GM12865 (cell line): ENCODE data around the gene TANC1.

Experiments used
- DNase-seq: peaks from one replicate; pipeline ENCODE4 v3.0.0; 2010; ENCODE audit warnings: low read depth
- H3K4me3 ChIP-seq: 2 replicates; pipeline ENCODE4 v1.5.1; 2011; ENCODE audit warnings: mild to moderate bottlenecking, low read depth, low read length, control low read depth
- CTCF ChIP-seq: IDR thresholded peaks from 2 replicates; pipeline ENCODE4 v1.5.1; 2011; ENCODE audit warnings: low read length, control low read depth, low read depth, inconsistent platforms; ENCODE audit not compliant: insufficient read depth; ENCODE audit errors: missing control alignments

The TANC1 gene

GRCh38 chr2:159153463-159153862, 185.0 kb downstream of the TANC1 start:
- DNase-seq, result no peak
- TF ChIP-seq CTCF, result no peak
- H3K4me3 ChIP-seq, result no peak overlapping the region

GRCh38 chr2:159153951-159154350, 185.5 kb downstream of the TANC1 start:
- no peak overlapping the region for H3K4me3 ChIP-seq
- TF ChIP-seq CTCF, result no peak
- DNase-seq, result no peak

- no peak for DNase-seq
- TF ChIP-seq CTCF, result no peak
- H3K4me3 ChIP-seq, result no peak overlapping the region
Measured at GRCh38 chr2:159154366-159154765, 185.9 kb downstream of the TANC1 start.

- DNase-seq, result no peak
- no peak for TF ChIP-seq CTCF
- H3K4me3 ChIP-seq, result no peak overlapping the region
Measured at GRCh38 chr2:159155320-159155719, 186.9 kb downstream of the TANC1 start.

- no peak overlapping the region for H3K4me3 ChIP-seq
- no peak for DNase-seq
- TF ChIP-seq CTCF, result no peak
Measured at GRCh38 chr2:159155791-159156190, 187.4 kb downstream of the TANC1 start.

GRCh38 chr2:159156834-159157233, 188.4 kb downstream of the TANC1 start:
- no peak overlapping the region for H3K4me3 ChIP-seq
- DNase-seq, result no peak
- no peak for TF ChIP-seq CTCF

- peak; percentile 45 for DNase-seq
- H3K4me3 ChIP-seq, result no peak overlapping the region
- TF ChIP-seq CTCF, result no peak
Measured at GRCh38 chr2:159157361-159158209, 189.1 kb downstream of the TANC1 start.
